Measurements from ENCODE around the gene SLC25A42. TPM values are rescaled to one million over a fixed set of nuclear protein-coding genes. Genes with fewer than 3 reads are reported as not detected.

Gene SLC25A42
- total RNA-seq, 1 donor from 2014 or later = 13.6 TPM

DNA sequence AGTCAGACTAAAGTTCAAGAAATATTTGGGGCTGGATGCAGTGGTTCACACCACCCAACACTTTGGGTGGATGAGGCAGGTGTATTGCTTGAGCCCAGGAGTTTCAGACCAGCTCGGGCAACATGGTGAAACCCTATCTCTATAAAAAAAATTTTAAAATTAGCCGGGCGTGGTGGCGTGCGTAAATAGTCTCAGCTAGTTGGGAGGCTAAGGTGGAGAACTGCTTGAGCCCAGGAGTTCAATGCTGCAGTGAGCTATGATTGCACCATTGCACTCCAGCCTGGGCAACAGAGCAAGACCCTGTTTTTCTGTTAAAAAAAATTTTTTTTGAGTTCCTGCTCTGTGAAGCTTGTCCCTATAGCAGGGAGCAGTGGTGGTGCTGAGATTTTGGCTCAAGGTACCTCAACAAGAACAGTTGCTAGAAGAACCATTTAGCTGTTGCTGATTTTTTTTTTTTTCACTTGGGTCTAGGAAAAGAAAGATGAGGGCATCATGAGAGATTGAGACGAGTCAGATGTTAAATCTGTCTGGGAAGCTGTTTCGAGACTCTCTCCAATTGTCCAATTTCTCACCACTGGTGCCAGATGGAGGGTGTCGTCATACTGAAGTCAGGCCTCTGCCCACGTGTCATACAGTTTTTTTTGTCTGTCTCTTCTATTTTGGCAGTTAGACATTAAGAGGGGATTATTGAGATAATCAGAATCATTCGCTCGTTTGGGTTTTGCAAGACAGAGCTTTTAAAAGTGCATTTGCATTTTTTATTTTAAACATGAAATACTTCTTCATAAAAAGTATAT, 3.7 kb downstream of the SLC25A42 start:
- intact Hi-C loops (cut with micrococcal nuclease) = no loop called here

GRCh38 chr19:19068659-19069654, 5.2 kb downstream of the SLC25A42 start:
- intact Hi-C loops (cut with micrococcal nuclease) = no loop called here

- intact Hi-C loops (cut with micrococcal nuclease) = no loop called here
Observed at GRCh38 chr19:19071897-19072296, 8.1 kb downstream of the SLC25A42 start.

DNA sequence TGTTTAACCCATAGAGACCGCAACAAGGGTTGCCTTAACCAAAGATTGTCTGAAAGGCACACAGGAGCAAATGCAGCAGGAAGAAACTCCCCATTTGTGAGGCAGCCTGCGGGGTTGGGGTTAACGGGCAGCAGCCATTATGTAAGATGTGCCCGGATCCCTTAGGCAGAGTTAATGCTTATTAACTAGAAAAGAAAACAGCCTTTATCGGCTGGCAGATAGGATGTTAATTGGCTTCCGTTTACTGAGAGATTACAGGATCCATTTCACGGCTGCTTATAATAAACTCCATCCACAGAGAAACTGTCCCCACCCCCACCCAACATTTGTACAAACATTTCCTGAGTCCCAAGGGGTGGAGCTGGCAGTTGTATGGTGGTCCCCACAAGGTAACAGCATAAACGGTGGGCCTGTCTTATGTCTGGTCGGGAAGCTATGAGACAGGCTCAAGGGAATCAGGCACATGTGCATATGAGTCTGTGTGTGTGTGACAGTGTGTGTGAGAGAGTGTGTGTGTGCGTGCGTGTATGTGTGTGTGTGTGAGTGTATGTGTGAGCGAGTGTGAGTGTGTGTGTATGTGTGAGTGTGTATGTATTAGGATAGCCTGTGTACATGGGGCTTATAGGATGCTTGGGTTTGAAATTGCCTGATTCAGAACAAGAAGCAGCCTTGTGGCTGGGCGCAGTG, 10.5 kb downstream of the SLC25A42 start:
- intact Hi-C loops (cut with micrococcal nuclease) = no loop called here

- intact Hi-C loops (cut with micrococcal nuclease) = no loop called here
Observed at GRCh38 chr19:19075126-19075525, 11.3 kb downstream of the SLC25A42 start.

GRCh38 chr19:19076476-19076875, 12.7 kb downstream of the SLC25A42 start:
- intact Hi-C loops (cut with micrococcal nuclease) = no loop called here

- intact Hi-C loops (cut with micrococcal nuclease) = no loop called here
Observed at GRCh38 chr19:19077103-19077502, 13.3 kb downstream of the SLC25A42 start.

- intact Hi-C loops (cut with micrococcal nuclease) = no loop called here
Observed at GRCh38 chr19:19078801-19079200, 15.0 kb downstream of the SLC25A42 start.

- intact Hi-C loops (cut with micrococcal nuclease) = no loop called here
Observed at GRCh38 chr19:19079571-19079970, 15.8 kb downstream of the SLC25A42 start.

- intact Hi-C loops (cut with micrococcal nuclease) = no loop called here
Observed at GRCh38 chr19:19081642-19082151, 17.9 kb downstream of the SLC25A42 start.

DNA sequence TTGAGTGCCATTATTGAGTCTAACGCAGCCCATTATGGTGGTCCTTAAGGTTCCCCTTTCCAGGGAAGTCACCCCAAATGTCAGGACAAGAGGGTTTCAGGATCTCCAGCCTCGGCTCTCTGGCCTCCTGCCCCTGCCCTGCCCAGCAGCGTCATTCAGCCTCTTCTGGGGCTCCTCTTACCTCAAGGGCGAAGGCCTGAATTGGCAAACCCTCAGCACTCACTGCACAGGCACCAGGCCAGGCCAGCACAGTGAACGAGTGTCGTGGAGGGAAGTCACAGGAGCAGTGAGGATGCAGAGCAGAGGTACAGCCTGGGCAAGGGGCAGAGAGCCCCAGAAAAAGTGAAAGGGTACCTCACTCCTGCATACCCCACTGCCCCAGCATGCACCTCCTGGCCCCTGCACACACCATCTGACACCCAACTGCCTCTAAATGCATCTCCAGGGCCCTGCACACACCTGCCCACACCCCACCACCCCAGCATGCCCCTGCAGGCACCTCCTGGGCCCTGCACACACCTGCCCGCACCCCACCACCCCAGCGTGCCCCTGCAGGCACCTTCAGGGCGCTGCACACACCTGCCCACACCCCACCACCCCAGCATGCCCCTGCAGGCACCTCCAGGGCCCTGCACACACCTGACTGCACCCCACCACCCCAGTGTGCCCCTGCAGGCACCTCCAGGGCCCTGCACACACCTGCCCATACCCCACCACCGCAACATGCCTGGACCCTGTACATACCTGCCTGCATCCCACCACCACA, 19.8 kb downstream of the SLC25A42 start:
- intact Hi-C loops (cut with micrococcal nuclease) = no loop called here

- intact Hi-C loops (cut with micrococcal nuclease) = no loop called here
Observed at GRCh38 chr19:19087676-19088075, 23.9 kb downstream of the SLC25A42 start.

- intact Hi-C loops (cut with micrococcal nuclease) = no loop called here
Observed at GRCh38 chr19:19094513-19094912, 30.7 kb downstream of the SLC25A42 start.

GRCh38 chr19:19095691-19096090, 31.9 kb downstream of the SLC25A42 start:
- intact Hi-C loops (cut with micrococcal nuclease) = no loop called here

DNA sequence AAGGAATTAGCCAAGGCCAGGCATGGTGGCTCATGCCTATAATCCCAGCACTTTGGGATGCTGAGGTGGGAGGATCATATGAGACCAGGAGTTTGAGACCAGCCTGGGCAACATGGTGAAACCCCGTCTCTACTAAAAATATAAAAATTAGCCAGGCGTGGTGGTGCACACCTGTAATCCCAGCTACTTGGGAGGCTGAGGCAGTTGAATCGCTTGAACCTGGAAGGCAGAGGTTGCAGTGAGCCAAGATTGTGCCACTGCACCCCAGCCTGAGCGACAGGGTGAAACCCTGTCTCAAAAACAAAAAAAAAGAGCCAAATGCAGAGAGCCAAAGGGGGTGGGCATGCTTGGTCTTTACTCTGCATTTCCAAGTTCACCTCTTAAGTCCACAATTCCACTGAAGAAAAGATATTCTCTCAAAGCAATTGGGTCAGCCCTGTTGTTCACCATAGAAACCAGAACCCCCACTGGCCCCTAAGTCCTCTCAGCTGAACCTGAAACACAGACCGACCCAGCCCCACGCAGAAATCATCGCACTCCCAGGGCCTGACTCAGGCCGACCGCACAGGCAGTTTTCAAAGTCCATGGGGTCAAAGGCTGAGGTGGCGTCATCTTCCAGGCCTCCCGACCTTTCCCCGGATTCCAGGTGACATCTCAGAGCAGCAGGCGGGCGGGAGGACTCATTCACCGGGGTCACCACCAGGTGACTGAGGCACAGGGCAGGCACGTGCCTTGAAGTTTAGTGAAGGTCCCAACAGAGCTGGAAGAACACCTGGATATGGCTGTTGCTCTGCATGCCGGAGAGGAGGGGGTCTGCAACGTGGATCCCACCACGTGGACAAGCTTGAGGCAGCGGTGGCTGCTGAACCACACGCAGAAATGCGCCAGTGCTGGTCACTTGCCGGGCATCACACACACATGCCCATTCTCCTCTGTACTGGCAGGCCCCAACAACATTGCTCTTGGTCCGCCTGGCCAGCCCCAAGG, 33.1 kb downstream of the SLC25A42 start:
- intact Hi-C loops (cut with micrococcal nuclease) = no loop called here

GRCh38 chr19:19098084-19098702, 34.4 kb downstream of the SLC25A42 start:
- intact Hi-C loops (cut with micrococcal nuclease) = no loop called here

- intact Hi-C loops (cut with micrococcal nuclease) = no loop called here
Observed at GRCh38 chr19:19098703-19099632, 35.2 kb downstream of the SLC25A42 start.

DNA sequence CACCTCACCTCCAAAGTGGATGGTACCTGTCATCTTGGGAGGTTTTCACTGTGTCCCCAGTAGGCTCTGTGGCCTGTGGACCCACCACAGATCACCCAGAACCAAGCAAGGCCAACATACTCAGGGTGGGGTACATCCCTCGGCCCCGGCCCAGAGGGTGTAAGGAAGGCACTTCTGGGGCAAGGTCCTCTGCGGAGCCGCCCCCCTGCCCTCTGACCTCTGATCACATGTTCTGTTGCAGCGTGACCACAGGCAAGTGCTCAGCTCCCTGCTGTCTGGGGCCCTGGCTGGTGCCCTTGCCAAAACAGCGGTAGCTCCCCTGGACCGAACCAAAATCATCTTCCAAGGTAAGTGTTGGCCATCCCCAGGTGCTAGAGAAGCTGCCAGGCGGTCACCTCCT, 37.7 kb downstream of the SLC25A42 start:
- intact Hi-C loops (cut with micrococcal nuclease) = no loop called here
